ENCODE measurements around the gene LRP1. TPM values are rescaled to one million over a fixed set of nuclear protein-coding genes. Genes with fewer than 3 reads are reported as not detected.

Gene LRP1
- total and polyA plus RNA-seq, 5 experiments from 2014 or later, result 0.51 to 6.0 (median 2.7) TPM; not detected in 1

DNA sequence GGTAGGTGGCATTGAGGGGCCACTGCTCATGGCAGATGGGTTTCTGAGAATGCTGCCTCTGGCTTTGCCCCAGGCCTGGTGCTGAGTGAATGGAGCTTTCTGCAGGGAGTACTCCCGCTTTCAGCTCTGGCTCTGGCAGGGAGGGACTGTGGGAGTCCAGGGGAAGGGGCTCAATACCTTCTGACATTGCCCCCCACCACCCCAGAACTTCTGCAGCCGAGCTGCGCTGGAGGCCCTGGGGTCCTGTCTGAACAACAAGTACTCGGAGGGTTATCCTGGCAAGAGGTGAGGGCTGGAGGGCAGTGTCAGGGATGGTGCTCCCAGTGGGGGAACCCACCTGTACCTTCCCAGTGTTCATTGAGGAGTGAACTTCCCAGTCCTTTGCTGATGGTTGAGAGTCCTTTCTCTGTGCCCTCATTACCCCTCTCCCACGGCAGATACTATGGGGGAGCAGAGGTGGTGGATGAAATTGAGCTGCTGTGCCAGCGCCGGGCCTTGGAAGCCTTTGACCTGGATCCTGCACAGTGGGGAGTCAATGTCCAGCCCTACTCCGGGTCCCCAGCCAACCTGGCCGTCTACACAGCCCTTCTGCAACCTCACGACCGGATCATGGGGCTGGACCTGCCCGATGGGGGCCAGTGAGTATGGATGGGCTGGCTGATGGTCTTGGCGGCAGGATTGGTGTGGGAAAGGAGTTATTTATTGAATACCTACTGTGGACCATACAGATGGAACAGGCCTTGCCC, 103.2 kb downstream of the LRP1 start:
- H3K9me3 Mint-ChIP-seq, result no peaks in the 10 kb centered on the region
- DNase-seq (no peak), ATAC-seq (no peak)
- H3K4me3 Mint-ChIP-seq, result peak overlapping the region in 8 of 10 donors; percentile 28 to 98 (median 92)
- peaks cover 8 to 32% (median 12%) of the 10 kb centered on the region in 5 donors for H3K27me3 Mint-ChIP-seq
- H3K27ac Mint-ChIP-seq, result peak overlapping the region in 1 of 10 donors; percentile 13
- POLR2A ChIA-PET, result interaction anchor here (3.2 to 4.7 kb wide), 2 partner anchors 9 to 16 kb away, joined by 28 to 37 read pairs; partner anchors contain the start of gene NXPH4
- peaks cover 25 to 63% (median 52%) of the 10 kb centered on the region in 4 donors for H3K4me1 Mint-ChIP-seq
- H3K36me3 Mint-ChIP-seq, result peaks cover 0 to 38% (median 23%) of the 10 kb centered on the region in 3 donors

DNA sequence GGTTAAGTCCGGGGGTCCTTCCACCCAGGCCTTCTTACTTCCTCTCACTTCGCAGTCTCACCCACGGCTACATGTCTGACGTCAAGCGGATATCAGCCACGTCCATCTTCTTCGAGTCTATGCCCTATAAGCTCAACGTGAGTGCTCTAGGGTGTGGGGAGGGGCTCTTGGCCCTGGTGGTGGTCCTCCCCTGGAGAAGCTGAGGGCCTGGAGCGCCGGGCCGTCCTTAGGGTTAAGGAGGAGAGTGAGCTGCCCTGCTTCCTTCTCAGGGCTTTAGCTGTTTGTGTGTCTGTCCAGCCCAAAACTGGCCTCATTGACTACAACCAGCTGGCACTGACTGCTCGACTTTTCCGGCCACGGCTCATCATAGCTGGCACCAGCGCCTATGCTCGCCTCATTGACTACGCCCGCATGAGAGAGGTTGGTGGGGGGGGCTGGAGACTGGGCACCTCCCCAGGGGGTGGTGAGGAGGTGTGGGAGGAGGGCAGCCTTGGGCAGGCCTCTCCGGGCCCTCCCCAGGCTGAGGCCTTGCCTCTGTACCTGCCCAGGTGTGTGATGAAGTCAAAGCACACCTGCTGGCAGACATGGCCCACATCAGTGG, 104.0 kb downstream of the LRP1 start:
- Mint-ChIP-seq H3K4me3 (peak overlapping the region in 1 of 10 donors; percentile 40), H3K27me3 (peaks cover 8 to 33% (median 13%) of the 10 kb centered on the region in 5 donors), H3K27ac (no peak overlapping the region), H3K4me1 (peaks cover 29 to 65% (median 52%) of the 10 kb centered on the region in 4 donors), H3K36me3 (peaks cover 0 to 38% (median 23%) of the 10 kb centered on the region in 3 donors), H3K9me3 (no peaks in the 10 kb centered on the region)
- ATAC-seq (no peak), DNase-seq (no peak)
- POLR2A ChIA-PET, result interaction anchor here (1.1 to 4.7 kb wide), 2 partner anchors 9 to 17 kb away, joined by 3 to 28 read pairs; partner anchors contain the start of gene NXPH4

DNA sequence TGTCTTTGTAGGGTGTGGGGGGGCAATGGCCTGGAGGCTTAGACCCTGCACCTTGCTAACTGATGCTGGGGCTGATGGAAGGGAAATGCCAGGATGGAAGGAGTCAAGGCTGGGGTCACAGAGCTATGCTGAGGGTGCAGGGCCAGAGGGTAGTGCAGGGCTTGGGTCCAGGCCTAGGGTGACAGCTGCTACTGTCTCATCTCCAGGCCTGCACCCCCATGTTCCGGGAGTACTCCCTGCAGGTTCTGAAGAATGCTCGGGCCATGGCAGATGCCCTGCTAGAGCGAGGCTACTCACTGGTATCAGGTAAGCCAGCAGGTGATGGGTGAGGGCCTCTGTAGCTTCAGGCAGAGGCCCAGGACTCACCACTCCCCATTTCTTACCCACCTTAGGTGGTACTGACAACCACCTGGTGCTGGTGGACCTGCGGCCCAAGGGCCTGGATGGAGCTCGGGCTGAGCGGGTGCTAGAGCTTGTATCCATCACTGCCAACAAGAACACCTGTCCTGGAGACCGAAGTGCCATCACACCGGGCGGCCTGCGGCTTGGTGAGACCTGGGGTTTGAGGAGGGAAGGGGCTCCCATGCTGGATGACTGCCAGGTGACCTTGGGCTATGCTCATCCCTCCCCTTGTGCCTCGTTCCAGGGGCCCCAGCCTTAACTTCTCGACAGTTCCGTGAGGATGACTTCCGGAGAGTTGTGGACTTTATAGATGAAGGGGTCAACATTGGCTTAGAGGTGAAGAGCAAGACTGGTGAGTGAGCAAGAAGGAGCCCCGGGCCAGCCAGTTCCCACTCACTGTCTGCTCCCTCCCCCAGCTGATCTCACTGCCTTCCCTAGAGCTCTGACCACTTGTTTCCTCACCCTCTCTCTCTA, 105.3 kb downstream of the LRP1 start:
- peaks cover 0 to 39% (median 23%) of the 10 kb centered on the region in 3 donors for H3K36me3 Mint-ChIP-seq
- H3K27me3 Mint-ChIP-seq, result peaks cover 9 to 32% (median 18%) of the 10 kb centered on the region in 5 donors
- POLR2A ChIA-PET, result interaction anchor here (0.9 to 1.1 kb wide), 2 partner anchors 10 to 18 kb away, joined by 3 read pairs; no protein-coding TSS in a partner anchor
- DNase-seq (no peak), ATAC-seq (no peak)
- peak overlapping the region in 4 of 10 donors; percentile 19 to 85 (median 50) for H3K27ac Mint-ChIP-seq
- H3K9me3 Mint-ChIP-seq, result no peaks in the 10 kb centered on the region
- peak overlapping the region in 1 of 10 donors; percentile 4 for H3K4me3 Mint-ChIP-seq
- peaks cover 29 to 66% (median 56%) of the 10 kb centered on the region in 4 donors for H3K4me1 Mint-ChIP-seq

DNA sequence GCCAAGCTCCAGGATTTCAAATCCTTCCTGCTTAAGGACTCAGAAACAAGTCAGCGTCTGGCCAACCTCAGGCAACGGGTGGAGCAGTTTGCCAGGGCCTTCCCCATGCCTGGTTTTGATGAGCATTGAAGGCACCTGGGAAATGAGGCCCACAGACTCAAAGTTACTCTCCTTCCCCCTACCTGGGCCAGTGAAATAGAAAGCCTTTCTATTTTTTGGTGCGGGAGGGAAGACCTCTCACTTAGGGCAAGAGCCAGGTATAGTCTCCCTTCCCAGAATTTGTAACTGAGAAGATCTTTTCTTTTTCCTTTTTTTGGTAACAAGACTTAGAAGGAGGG, 105.9 kb downstream of the LRP1 start:
- ATAC-seq, result no peak
- DNase-seq, result no peak
- peaks cover 12 to 35% (median 23%) of the 10 kb centered on the region in 5 donors for H3K27me3 Mint-ChIP-seq
- H3K9me3 Mint-ChIP-seq, result no peaks in the 10 kb centered on the region
- peak overlapping the region in 4 of 10 donors; percentile 19 to 85 (median 78) for H3K27ac Mint-ChIP-seq
- POLR2A ChIA-PET, result no interaction called here
- H3K36me3 Mint-ChIP-seq, result peaks cover 0 to 41% (median 23%) of the 10 kb centered on the region in 3 donors
- H3K4me3 Mint-ChIP-seq, result peak overlapping the region in 3 of 10 donors; percentile 4 to 28 (median 27)
- peaks cover 29 to 67% (median 56%) of the 10 kb centered on the region in 4 donors for H3K4me1 Mint-ChIP-seq

DNA sequence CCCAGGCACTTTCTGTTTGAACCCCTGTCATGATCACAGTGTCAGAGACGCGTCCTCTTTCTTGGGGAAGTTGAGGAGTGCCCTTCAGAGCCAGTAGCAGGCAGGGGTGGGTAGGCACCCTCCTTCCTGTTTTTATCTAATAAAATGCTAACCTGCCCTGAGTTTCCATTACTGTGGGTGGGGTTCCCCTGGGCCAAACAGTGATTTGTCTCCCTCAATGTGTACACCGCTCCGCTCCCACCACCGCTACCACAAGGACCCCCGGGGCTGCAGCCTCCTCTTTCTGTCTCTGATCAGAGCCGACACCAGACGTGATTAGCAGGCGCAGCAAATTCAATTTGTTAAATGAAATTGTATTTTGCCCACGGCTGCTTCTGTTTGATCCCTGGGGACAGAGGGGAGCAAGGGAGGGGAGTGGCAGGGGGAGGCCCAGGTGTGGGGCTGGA, 106.3 kb downstream of the LRP1 start:
- Mint-ChIP-seq H3K4me3 (peak overlapping the region in 2 of 10 donors; percentile 27 to 28), H3K4me1 (peaks cover 31 to 67% (median 56%) of the 10 kb centered on the region in 4 donors), H3K9me3 (no peaks in the 10 kb centered on the region), H3K27me3 (peaks cover 12 to 39% (median 26%) of the 10 kb centered on the region in 5 donors), H3K36me3 (peaks cover 0 to 41% (median 23%) of the 10 kb centered on the region in 3 donors), H3K27ac (peak overlapping the region in 2 of 10 donors; percentile 81 to 85)
- POLR2A ChIA-PET, result no interaction called here
- no peak for DNase-seq
- ATAC-seq, result no peak

DNA sequence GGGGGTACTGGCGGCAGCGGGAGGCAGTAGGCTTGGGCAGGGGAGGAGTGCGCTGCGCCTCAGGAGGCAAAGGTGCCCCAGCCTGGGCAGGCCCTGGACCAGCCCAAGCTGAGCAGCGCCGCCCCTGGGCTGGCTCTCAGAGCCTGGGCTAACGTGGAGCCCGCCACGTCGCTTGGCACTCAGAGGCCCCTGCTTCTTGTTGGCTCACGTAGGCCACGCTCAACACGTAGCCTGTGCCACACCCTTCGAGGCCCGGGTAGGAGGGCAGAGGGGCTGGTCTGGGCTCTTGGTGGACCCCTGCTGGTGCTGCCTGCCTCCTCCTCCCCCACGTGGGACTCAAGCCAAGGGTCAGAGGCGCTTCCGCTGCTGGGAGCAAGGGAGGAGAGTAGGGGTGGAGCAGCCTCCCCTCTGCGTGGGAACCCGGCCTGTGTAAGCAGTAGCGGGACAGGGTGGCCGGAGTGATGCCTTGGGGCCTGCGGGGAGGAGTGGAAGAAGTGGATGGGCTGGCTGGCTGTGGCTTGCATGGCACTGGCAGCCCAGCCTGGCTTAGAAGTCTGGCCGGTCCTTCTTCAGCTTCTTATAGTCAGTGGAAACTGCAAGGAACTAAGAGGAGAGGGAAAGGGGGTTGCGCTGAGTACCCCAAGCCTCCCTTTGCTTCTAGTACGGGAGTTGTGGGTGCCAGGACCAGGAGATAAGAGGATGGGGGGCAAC, 106.9 kb downstream of the LRP1 start:
- peak overlapping the region in 1 of 10 donors; percentile 41 for H3K4me3 Mint-ChIP-seq
- ATAC-seq (no peak), DNase-seq (peak in 1 of 10 donors; percentile 30)
- no peaks in the 10 kb centered on the region for H3K9me3 Mint-ChIP-seq
- POLR2A ChIA-PET, result interaction anchor here (5.3 kb wide), 1 partner anchor 10 kb away, joined by 40 read pairs; no protein-coding TSS in a partner anchor
- H3K27ac Mint-ChIP-seq, result peak overlapping the region in 2 of 10 donors; percentile 71 to 85
- peaks cover 33 to 64% (median 54%) of the 10 kb centered on the region in 4 donors for H3K4me1 Mint-ChIP-seq
- peaks cover 0 to 41% (median 23%) of the 10 kb centered on the region in 3 donors for H3K36me3 Mint-ChIP-seq
- peaks cover 12 to 45% (median 31%) of the 10 kb centered on the region in 5 donors for H3K27me3 Mint-ChIP-seq

DNA sequence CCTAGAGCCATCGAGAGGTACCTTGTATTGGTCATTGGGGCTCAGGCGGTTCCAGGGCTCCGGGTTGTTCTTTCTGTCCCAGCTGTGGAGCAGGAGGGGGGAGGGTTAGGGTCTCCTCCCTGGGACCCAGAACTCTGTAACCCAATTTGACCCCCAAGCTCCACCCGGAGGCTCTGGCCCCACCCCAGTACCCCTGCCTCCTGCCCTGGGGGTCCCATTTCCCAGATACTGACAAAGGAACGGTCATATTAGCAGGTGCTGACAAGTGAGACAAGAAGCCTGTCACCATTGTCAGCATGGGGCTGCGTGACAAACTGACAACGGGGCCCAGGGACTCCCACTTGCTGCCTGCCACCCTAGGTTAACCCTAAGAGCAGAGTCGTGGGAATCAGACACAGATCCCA, 107.4 kb downstream of the LRP1 start:
- peaks cover 16 to 51% (median 36%) of the 10 kb centered on the region in 5 donors for H3K27me3 Mint-ChIP-seq
- peak overlapping the region in 2 of 10 donors; percentile 26 to 91 for H3K4me3 Mint-ChIP-seq
- DNase-seq, result peak in 1 of 10 donors; percentile 41
- no peak for ATAC-seq
- H3K27ac Mint-ChIP-seq, result no peak overlapping the region
- H3K36me3 Mint-ChIP-seq, result peaks cover 0 to 41% (median 23%) of the 10 kb centered on the region in 3 donors
- POLR2A ChIA-PET, result interaction anchor here (5.3 kb wide), 1 partner anchor 11 kb away, joined by 40 read pairs; no protein-coding TSS in a partner anchor
- no peaks in the 10 kb centered on the region for H3K9me3 Mint-ChIP-seq
- H3K4me1 Mint-ChIP-seq, result peaks cover 33 to 64% (median 54%) of the 10 kb centered on the region in 4 donors

DNA sequence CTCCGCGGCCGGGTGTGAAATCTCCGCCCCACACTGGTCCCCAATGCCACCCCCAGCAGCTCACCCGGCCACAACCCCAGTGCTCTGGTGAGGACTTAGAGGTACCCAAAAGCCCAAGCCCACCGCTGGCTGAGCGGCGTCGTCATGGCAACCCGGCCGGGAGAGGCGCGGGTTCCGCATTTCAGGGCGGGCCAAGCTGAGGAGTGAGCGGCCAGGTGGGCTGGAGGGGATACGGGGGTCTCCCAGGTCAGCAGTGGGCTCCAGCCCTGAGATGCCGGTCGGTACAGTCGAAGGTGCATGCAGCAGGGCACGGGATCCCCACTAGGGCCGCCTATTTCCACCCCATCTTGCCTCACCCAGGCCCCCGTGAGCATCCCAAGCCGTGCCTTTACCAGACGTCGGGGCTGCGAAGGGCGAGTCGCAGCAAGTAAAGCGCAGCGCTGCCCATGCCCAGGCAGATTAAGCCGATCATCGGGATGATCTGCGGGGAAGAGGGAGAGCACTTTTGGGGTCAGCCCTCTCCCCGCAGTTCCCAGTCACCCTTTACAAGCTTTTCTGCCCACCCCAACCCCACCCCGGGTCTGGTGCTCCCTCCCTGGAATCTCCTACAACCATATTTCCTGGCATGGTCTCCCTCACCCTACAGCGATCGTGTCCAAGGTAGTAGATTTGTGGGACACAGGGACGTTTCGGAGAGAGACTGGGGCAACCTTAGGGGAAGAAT, 108.1 kb downstream of the LRP1 start:
- H3K27ac Mint-ChIP-seq, result no peak overlapping the region

DNA sequence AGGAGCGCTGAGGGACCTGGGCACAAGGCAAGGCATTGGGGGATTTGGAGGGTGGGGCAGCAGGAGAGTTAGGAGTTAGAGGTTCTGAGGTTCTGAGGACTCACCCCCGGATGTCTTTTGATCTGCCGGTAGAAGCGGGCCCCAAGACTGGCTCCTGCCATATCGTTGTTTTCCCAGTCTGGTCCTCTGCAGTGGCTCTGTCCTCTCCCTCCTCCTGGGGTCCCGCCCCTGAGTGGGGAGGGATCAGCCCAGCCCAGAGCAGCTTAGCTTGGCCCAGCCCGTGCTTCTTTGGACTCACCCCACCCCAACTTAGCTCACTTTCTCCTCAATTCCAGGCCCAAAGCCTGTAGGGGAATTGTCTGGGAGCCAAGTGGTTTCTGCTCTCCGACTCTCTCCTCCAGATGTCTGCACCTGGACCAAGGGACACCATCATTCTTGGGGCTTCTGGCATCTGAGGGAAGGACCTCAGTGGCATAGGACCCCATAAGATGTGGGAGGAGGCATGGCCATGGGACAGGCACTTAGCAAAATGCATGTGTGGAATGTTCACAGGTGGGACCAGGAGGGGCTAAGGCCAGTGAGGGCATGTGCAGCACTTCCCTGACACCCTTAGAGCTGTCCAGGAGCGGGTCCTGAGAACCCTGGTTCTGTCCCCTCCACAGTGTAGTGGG, 108.8 kb downstream of the LRP1 start:
- peak in 2 of 10 donors; percentile 30 to 58 for DNase-seq
- no peak overlapping the region for H3K27ac Mint-ChIP-seq
- peak overlapping the region in 8 of 10 donors; percentile 41 to 95 (median 86) for H3K4me3 Mint-ChIP-seq
- no peaks in the 10 kb centered on the region for H3K9me3 Mint-ChIP-seq
- POLR2A ChIA-PET, result interaction anchor here (5.3 to 7.5 kb wide), 2 partner anchors 12 to 23 kb away, joined by 40 to 72 read pairs; partner anchors contain the start of gene NXPH4
- ATAC-seq, result no peak
- peaks cover 0 to 33% (median 19%) of the 10 kb centered on the region in 3 donors for H3K36me3 Mint-ChIP-seq
- H3K27me3 Mint-ChIP-seq, result peaks cover 25 to 64% (median 50%) of the 10 kb centered on the region in 5 donors
- H3K4me1 Mint-ChIP-seq, result peaks cover 38 to 72% (median 60%) of the 10 kb centered on the region in 4 donors

More for the DNA sequence above, 108.1 kb downstream of the LRP1 start:
- POLR2A ChIA-PET, result interaction anchor here (5.3 kb wide), 1 partner anchor 11 kb away, joined by 40 read pairs; no protein-coding TSS in a partner anchor
- Mint-ChIP-seq H3K36me3 (peaks cover 0 to 40% (median 23%) of the 10 kb centered on the region in 3 donors), H3K4me1 (peaks cover 34 to 66% (median 55%) of the 10 kb centered on the region in 4 donors), H3K27me3 (peaks cover 18 to 57% (median 43%) of the 10 kb centered on the region in 5 donors), H3K4me3 (peak overlapping the region in 6 of 10 donors; percentile 5 to 91 (median 44)), H3K9me3 (no peaks in the 10 kb centered on the region)
- DNase-seq (peak in 1 of 10 donors; percentile 58), ATAC-seq (no peak)

DNA sequence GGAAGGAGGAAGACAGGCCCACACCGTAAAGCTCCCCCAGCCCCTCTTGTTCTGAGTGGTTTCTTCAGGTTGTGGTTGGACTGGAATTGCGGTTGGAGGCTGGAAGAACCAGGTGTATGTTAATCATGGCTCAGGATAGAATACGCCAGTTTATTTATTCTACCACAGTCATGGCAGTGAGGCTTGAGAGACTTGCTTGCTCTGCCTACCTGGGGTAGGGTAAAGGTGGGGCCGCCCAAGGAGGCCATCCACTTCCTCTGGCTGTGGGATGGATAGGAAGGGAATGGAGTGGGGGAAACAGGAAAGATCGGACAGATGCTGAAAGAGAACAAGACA, 109.3 kb downstream of the LRP1 start:
- POLR2A ChIA-PET, result interaction anchor here (5.3 to 7.5 kb wide), 3 partner anchors 8 to 23 kb away, joined by 37 to 72 read pairs (median 40); partner anchors contain the start of genes NXPH4 and SHMT2
- Mint-ChIP-seq H3K4me1 (peaks cover 40 to 77% (median 64%) of the 10 kb centered on the region in 4 donors), H3K4me3 (peak overlapping the region; percentile 52 to 95 (median 86)), H3K27me3 (peaks cover 27 to 69% (median 52%) of the 10 kb centered on the region in 5 donors), H3K27ac (peak overlapping the region in 1 of 10 donors; percentile 63), H3K36me3 (peaks cover 0 to 28% (median 19%) of the 10 kb centered on the region in 3 donors), H3K9me3 (no peaks in the 10 kb centered on the region)
- DNase-seq, result peak in 1 of 10 donors; percentile 28
- ATAC-seq, result no peak

Measured in naive thymus-derived CD8-positive, alpha-beta T cell (primary cell).